NCI-H2171 (cell line): ENCODE measurements around the gene ZNF398.

Source experiments
- DNase-seq: peaks from one replicate; lab custom pipeline; 2025; lab: John Stamatoyannopoulos, UW

Gene ZNF398

GRCh38 chr7:149196151-149196704 is 49.0 kb downstream of the ZNF398 start:
- no peak for DNase-seq

GRCh38 chr7:149196705-149197171 is 49.5 kb downstream of the ZNF398 start:
- no peak for DNase-seq

GRCh38 chr7:149197675-149198074 is 50.4 kb downstream of the ZNF398 start:
- no peak for DNase-seq

GRCh38 chr7:149198161-149198816 is 51.0 kb downstream of the ZNF398 start:
- no peak for DNase-seq

GRCh38 chr7:149199234-149199995 is 52.2 kb downstream of the ZNF398 start:
- no peak for DNase-seq

GRCh38 chr7:149202831-149203231 is 55.6 kb downstream of the ZNF398 start:
- DNase-seq, result no peak

GRCh38 chr7:149205690-149206381 is 58.6 kb downstream of the ZNF398 start:
- no peak for DNase-seq

- no peak for DNase-seq
These were observed 60.2 kb downstream of the ZNF398 start for GRCh38 chr7:149207324-149208035.

GRCh38 chr7:149209518-149210269 is 62.4 kb downstream of the ZNF398 start:
- no peak for DNase-seq

GRCh38 chr7:149210551-149210950 is 63.3 kb downstream of the ZNF398 start:
- no peak for DNase-seq

- no peak for DNase-seq
These were observed 66.9 kb downstream of the ZNF398 start for GRCh38 chr7:149214020-149214720.

GRCh38 chr7:149216402-149216801 is 69.1 kb downstream of the ZNF398 start:
- no peak for DNase-seq

- no peak for DNase-seq
These were observed 70.3 kb downstream of the ZNF398 start for GRCh38 chr7:149217570-149217969.

- no peak for DNase-seq
These were observed 71.5 kb downstream of the ZNF398 start for GRCh38 chr7:149218469-149219420.

- no peak for DNase-seq
These were observed 73.3 kb downstream of the ZNF398 start for GRCh38 chr7:149220534-149220933.

- DNase-seq, result no peak
These were observed 75.9 kb downstream of the ZNF398 start for GRCh38 chr7:149223176-149223575.

- no peak for DNase-seq
These were observed 76.5 kb downstream of the ZNF398 start for GRCh38 chr7:149223761-149224160.

GRCh38 chr7:149224352-149224751 is 77.1 kb downstream of the ZNF398 start:
- DNase-seq, result no peak

GRCh38 chr7:149225106-149225505 is 77.9 kb downstream of the ZNF398 start:
- DNase-seq, result no peak
